Effector memory CD4-positive, alpha-beta T cell (primary cell): ENCODE results near the gene ERC2.

Experiments
- DNase-seq, 3 donors: peaks; one replicate each; pipeline ENCODE4 v3.0.0-alpha.2; 2020
- H3K27ac ChIP-seq: 2 replicates; pipeline ENCODE4 v1.7.0; 2013; ENCODE audit warnings: mild to moderate bottlenecking, low read length, moderate library complexity; ENCODE audit not compliant: insufficient read depth, poor library complexity, severe bottlenecking
- H3K27me3 ChIP-seq: replicated peaks from 2 replicates; pipeline ENCODE4 v1.7.0; 2013; ENCODE audit warnings: mild to moderate bottlenecking, low read length; ENCODE audit not compliant: insufficient read depth, control insufficient read depth, poor library complexity, severe bottlenecking
- H3K36me3 ChIP-seq: 2 replicates; pipeline ENCODE4 v1.7.0; 2013; ENCODE audit warnings: mild to moderate bottlenecking, low read length, moderate library complexity; ENCODE audit not compliant: control insufficient read depth, insufficient read depth
- H3K4me1 ChIP-seq: 2 replicates; pipeline ENCODE4 v1.7.0; 2013; ENCODE audit warnings: low read length, mild to moderate bottlenecking; ENCODE audit not compliant: control insufficient read depth, insufficient read depth, poor library complexity, severe bottlenecking
- H3K4me3 ChIP-seq: 2 replicates; pipeline ENCODE4 v1.7.0; 2013; ENCODE audit warnings: low read length, low read depth, mild to moderate bottlenecking; ENCODE audit not compliant: insufficient read depth, poor library complexity, severe bottlenecking
- H3K9me3 ChIP-seq: 2 replicates; pipeline ENCODE4 v1.7.0; 2013; ENCODE audit warnings: mild to moderate bottlenecking, low read length, moderate library complexity; ENCODE audit not compliant: control insufficient read depth

ERC2 gene

GRCh38 chr3:56476771-56477170 is 8.5 kb upstream of the ERC2 start:
- Histone ChIP-seq H3K4me1 (no peaks in the 10 kb centered on the region), H3K4me3 (no peak overlapping the region), H3K27ac (no peak overlapping the region), H3K9me3 (no peaks in the 10 kb centered on the region), H3K27me3 (no peaks in the 10 kb centered on the region), H3K36me3 (no peaks in the 10 kb centered on the region)
- DNase-seq, result no peak

GRCh38 chr3:56471771-56472170 is 3.5 kb upstream of the ERC2 start:
- peaks cover 8% of the 10 kb centered on the region for H3K27me3 ChIP-seq
- no peak overlapping the region for H3K4me3 ChIP-seq
- no peaks in the 10 kb centered on the region for H3K9me3 ChIP-seq
- no peaks in the 10 kb centered on the region for H3K36me3 ChIP-seq
- no peak for DNase-seq
- peaks cover 10% of the 10 kb centered on the region for H3K4me1 ChIP-seq
- no peak overlapping the region for H3K27ac ChIP-seq

- H3K4me3 ChIP-seq, result no peak overlapping the region
- H3K36me3 ChIP-seq, result no peaks in the 10 kb centered on the region
- DNase-seq, result no peak
- H3K9me3 ChIP-seq, result no peaks in the 10 kb centered on the region
- H3K4me1 ChIP-seq, result peaks cover 10% of the 10 kb centered on the region
- peaks cover 8% of the 10 kb centered on the region for H3K27me3 ChIP-seq
- no peak overlapping the region for H3K27ac ChIP-seq
These were observed 874 bp upstream of the ERC2 start for GRCh38 chr3:56469141-56469540.

GRCh38 chr3:56467801-56468183 is 475 bp downstream of the ERC2 start:
- Histone ChIP-seq H3K27ac (no peak overlapping the region), H3K4me1 (peaks cover 10% of the 10 kb centered on the region), H3K9me3 (no peaks in the 10 kb centered on the region), H3K36me3 (no peaks in the 10 kb centered on the region), H3K27me3 (peaks cover 8% of the 10 kb centered on the region), H3K4me3 (no peak overlapping the region)
- DNase-seq, result no peak

- DNase-seq, result no peak
- Histone ChIP-seq H3K4me1 (peaks cover 10% of the 10 kb centered on the region), H3K9me3 (no peaks in the 10 kb centered on the region), H3K27ac (no peak overlapping the region), H3K4me3 (no peak overlapping the region), H3K36me3 (no peaks in the 10 kb centered on the region), H3K27me3 (peaks cover 12% of the 10 kb centered on the region)
These were observed 1.2 kb downstream of the ERC2 start for GRCh38 chr3:56467108-56467507.

GRCh38 chr3:56459719-56460118 is 8.5 kb downstream of the ERC2 start:
- no peaks in the 10 kb centered on the region for H3K36me3 ChIP-seq
- H3K4me3 ChIP-seq, result no peak overlapping the region
- no peak overlapping the region for H3K27ac ChIP-seq
- H3K4me1 ChIP-seq, result no peaks in the 10 kb centered on the region
- no peaks in the 10 kb centered on the region for H3K9me3 ChIP-seq
- no peak for DNase-seq
- H3K27me3 ChIP-seq, result peaks cover 4% of the 10 kb centered on the region

GRCh38 chr3:56459104-56459496 is 9.2 kb downstream of the ERC2 start:
- Histone ChIP-seq H3K4me3 (no peak overlapping the region), H3K9me3 (no peaks in the 10 kb centered on the region), H3K27me3 (peaks cover 4% of the 10 kb centered on the region), H3K36me3 (no peaks in the 10 kb centered on the region), H3K27ac (no peak overlapping the region), H3K4me1 (no peaks in the 10 kb centered on the region)
- no peak for DNase-seq

- H3K36me3 ChIP-seq, result no peaks in the 10 kb centered on the region
- no peak for DNase-seq
- no peaks in the 10 kb centered on the region for H3K4me1 ChIP-seq
- H3K27ac ChIP-seq, result no peak overlapping the region
- H3K27me3 ChIP-seq, result peaks cover 4% of the 10 kb centered on the region
- H3K9me3 ChIP-seq, result no peaks in the 10 kb centered on the region
- no peak overlapping the region for H3K4me3 ChIP-seq
These were observed 9.7 kb downstream of the ERC2 start for GRCh38 chr3:56458496-56459103.

GRCh38 chr3:56456117-56456516 is 12.2 kb downstream of the ERC2 start:
- no peaks in the 10 kb centered on the region for H3K9me3 ChIP-seq
- H3K27ac ChIP-seq, result no peak overlapping the region
- DNase-seq, result no peak
- H3K4me1 ChIP-seq, result no peaks in the 10 kb centered on the region
- no peak overlapping the region for H3K4me3 ChIP-seq
- H3K27me3 ChIP-seq, result no peaks in the 10 kb centered on the region
- H3K36me3 ChIP-seq, result no peaks in the 10 kb centered on the region

- H3K4me1 ChIP-seq, result no peaks in the 10 kb centered on the region
- no peak overlapping the region for H3K27ac ChIP-seq
- no peaks in the 10 kb centered on the region for H3K36me3 ChIP-seq
- H3K27me3 ChIP-seq, result no peaks in the 10 kb centered on the region
- no peak for DNase-seq
- H3K9me3 ChIP-seq, result no peaks in the 10 kb centered on the region
- no peak overlapping the region for H3K4me3 ChIP-seq
These were observed 15.3 kb downstream of the ERC2 start for GRCh38 chr3:56453011-56453410.
